GM12873 (cell line): Measurements from ENCODE around the gene PCED1B.

Experiments used
- TF ChIP-seq, protein P1 (sequence below): IDR thresholded peaks from 2 replicates; pipeline ENCODE4 v1.5.1; 2012; ENCODE audit warnings: low read depth, mild to moderate bottlenecking, moderate library complexity, low read length, control low read depth; ENCODE audit not compliant: insufficient read depth; ENCODE audit errors: missing control alignments

The PCED1B gene

DNA sequence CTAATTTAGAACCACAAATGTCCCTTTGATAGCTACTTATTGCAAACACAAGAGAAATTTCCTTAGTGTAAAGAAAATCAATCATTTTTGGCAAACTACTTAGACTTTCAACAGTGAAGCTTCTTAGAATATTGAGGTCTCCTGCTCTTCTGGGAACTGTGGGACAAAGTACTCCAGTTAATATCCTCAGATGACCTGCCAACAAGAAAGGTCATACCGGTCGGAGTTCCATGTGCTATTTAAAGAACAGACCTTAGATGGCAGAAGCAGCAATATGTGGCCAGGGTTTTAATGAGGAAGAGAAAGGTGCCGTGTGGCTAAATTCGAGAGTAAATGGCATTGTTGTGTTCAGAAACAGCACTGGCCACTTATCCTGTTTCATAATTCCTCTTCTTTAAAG is 115.1 kb downstream of the PCED1B start:
- TF ChIP-seq, protein P1, sequence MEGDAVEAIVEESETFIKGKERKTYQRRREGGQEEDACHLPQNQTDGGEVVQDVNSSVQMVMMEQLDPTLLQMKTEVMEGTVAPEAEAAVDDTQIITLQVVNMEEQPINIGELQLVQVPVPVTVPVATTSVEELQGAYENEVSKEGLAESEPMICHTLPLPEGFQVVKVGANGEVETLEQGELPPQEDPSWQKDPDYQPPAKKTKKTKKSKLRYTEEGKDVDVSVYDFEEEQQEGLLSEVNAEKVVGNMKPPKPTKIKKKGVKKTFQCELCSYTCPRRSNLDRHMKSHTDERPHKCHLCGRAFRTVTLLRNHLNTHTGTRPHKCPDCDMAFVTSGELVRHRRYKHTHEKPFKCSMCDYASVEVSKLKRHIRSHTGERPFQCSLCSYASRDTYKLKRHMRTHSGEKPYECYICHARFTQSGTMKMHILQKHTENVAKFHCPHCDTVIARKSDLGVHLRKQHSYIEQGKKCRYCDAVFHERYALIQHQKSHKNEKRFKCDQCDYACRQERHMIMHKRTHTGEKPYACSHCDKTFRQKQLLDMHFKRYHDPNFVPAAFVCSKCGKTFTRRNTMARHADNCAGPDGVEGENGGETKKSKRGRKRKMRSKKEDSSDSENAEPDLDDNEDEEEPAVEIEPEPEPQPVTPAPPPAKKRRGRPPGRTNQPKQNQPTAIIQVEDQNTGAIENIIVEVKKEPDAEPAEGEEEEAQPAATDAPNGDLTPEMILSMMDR: no peak

DNA sequence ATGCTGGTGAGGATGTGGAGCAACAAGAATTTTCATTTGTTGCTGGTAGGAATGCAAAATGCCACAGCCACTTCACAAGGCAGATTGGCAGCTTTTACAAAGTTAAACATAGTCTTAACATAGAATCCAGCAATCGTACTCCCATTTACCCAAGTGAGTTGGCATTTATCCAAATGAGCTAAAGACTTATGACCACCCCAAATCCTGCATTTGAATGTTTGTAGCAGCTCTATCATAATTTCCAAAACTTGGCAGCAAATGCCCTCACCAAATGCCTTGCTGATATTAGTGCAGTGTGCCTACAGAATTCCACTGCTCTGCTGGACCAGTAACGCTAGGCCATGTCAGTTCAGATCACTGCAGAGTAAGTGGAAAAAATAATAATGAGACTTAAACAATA is 121.0 kb downstream of the PCED1B start:
- TF ChIP-seq, protein P1: no peak

DNA sequence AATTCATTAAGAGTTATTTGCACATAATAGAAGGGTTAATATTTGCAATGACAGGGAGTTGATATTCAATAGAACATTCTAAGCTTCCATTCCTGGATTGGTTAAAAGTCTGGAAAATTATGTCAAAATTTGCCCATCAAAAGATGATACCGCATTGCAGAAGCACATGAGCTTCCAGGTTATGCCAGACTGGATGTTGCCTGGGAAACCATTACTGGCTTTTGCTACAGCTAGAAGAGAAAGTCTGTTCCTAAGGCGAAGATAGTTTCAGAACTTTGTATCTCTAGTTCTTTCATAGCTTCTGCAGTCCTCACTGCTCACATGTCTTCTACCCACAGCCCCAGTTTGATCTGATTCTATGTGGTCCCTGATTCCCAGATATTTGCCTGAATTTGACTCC is 122.8 kb downstream of the PCED1B start:
- TF ChIP-seq, protein P1: no peak

DNA sequence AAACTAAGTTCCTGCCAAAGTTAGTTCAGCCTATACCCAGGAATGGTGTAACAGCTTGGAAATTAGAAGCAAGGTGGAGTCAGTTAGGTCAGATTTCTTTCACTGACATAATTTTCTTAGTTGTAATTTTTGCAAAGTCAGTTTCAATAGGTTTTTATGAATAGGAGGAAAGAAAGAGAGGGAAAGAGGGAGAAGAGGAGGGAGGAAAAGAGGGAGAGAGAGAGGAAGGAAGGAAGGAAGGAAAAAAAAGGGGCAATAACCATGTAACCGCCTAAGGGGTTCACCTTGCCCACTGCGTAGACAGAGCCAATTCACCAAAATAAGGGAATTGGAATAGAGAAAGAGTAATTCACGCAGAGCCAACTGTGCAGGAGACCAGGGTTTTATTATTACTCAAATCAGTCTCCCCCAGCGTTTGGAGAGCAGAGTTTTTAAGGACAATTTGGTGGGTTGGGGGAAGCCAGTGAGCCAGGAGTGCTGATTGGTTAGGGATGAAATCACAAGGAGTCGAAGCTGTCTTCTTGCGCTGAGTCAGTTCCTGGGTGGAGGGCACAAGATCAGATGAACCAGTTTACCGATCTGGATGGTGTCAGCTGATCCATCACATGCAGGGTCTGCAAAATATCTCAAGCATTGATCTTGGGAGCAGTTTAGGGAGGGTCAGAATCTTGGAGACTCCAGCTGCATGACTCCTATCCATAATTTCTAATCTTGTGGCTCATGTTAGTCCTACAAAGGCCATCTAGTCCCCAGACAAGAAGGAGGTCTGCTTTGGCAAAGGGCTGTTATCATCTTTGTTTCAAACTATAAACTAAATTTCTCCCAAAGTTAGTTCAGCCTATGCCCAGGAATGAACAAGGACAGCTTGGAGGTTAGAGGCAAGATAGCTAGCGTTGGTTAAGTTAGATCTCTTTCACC is 126.4 kb downstream of the PCED1B start:
- TF ChIP-seq, protein P1: no peak

DNA sequence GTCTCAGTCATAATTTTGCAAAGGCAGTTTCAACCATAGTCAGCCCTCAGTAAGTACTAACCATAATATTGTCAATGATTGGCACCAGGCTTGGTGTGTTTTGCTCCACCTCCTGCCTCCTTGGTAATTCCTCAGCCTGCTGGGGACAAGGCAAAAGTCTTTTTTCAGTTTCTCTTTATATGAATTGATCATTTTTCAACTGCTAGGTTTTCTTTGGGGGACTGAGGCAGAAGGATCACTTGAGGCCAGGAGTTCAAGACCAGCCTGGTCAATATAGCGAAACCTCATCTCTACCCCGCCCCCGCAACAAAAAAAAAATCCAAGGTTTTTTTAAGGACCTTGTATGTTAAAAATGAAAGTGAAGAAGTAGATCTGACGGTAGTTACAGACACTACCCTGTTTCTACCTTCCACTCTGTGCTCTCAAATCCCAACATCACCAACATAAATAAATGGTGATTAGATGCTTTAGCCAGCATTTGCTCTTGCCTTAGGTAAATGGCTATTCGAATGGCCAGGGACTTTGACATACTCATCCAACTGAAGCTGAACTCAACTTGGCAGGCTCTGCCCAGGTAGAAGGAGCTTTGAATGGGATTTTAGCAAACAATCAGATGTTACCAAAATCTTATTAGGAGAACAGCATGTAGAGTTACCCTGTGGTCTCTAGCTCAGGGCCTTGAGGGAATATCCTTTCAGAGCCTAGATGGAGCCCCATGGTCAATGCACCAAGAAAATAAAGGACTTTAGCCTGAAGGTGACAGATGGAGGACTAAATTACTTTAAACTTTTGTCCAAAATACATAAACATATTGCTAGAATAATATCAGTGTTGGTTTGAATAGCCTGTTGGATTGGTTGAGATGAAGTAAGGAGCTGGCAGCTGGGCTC is 127.3 kb downstream of the PCED1B start:
- TF ChIP-seq, protein P1: no peak

DNA sequence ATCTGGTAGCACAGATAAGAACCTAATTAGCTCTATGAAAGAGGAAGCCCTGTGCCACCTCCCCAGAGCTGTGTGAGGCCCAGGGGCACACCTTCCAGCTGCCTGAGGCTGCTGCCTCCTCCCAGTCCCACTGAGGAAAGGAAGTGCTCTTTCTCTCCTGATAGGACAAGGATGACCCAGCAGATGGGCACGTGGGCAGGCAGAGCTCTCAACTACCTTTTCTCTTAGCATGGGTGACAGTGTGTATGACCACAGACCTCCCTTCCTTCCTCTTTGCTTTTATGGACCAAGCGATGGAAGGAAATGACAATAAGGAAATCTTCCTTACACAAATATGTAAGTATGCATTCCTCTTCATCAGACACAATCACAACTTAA is 127.9 kb downstream of the PCED1B start:
- TF ChIP-seq, protein P1: no peak

DNA sequence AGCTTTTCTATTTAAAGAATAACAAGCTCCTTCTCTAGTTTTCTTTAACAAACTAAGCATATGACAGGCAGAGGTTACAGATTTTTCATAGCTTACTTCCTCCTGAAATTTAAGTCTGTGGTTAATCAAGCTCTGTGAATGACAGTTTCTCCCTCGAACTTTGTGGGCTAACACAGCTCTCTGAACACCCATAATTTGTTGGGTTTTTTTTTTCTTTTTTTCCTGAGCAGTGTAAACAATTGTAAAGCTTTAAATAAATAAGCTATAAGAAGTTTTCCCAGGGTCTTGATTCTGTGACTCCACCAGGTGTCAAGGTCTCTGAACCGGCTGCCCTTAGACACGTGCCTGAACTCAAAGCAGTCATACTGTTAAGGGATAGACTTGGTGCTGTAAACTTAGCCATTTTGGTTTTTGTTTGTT is 128.4 kb downstream of the PCED1B start:
- TF ChIP-seq, protein P1: no peak
